ENCODE data around the gene MUC6. TPM values are rescaled to one million over a fixed set of nuclear protein-coding genes. Genes with fewer than 3 reads are reported as not detected.

The MUC6 gene
- total RNA-seq, 1 experiment from 2014 or later = not detected

- no TSS peak for BruUV-seq (replicated peaks)
- Mint-ChIP-seq H3K9me3 (ENCODE audit: unreplicated experiment) (no peaks in the 10 kb centered on the region), H3K27me3 (ENCODE audit: insufficient read depth, unreplicated experiment) (no peaks in the 10 kb centered on the region), H3K36me3 (ENCODE audit: insufficient read depth, unreplicated experiment) (peaks cover 7% of the 10 kb centered on the region), H3K27ac (ENCODE audit: low read depth, unreplicated experiment) (no peak overlapping the region), H3K4me1 (ENCODE audit: insufficient read depth, unreplicated experiment) (no peaks in the 10 kb centered on the region), H3K4me3 (ENCODE audit: unreplicated experiment) (no peak overlapping the region)
- ChIA-PET POLR2A (no interaction called here), CTCF (no interaction called here)
- intact Hi-C loops (cut with micrococcal nuclease) = no loop called here
- TF ChIP-seq CTCF (IDR thresholded peaks at IDR 0.05; ENCODE audit: unreplicated experiment) = no peak
- DNase-seq (ENCODE audit: unreplicated experiment) = no peak
These were observed 34.3 kb upstream of the MUC6 start for GRCh38 chr11:1070594-1071462.

GRCh38 chr11:1069740-1070139, 33.2 kb upstream of the MUC6 start:
- DNase-seq (ENCODE audit: unreplicated experiment) = no peak
- POLR2A ChIA-PET = no interaction called here
- no peaks in the 10 kb centered on the region for H3K4me1 Mint-ChIP-seq (ENCODE audit: insufficient read depth, unreplicated experiment)
- BruUV-seq (replicated peaks) = no TSS peak
- peaks cover 4% of the 10 kb centered on the region for H3K36me3 Mint-ChIP-seq (ENCODE audit: insufficient read depth, unreplicated experiment)
- intact Hi-C loops (cut with micrococcal nuclease) = no loop called here
- no peaks in the 10 kb centered on the region for H3K9me3 Mint-ChIP-seq (ENCODE audit: unreplicated experiment)
- no peak overlapping the region for H3K27ac Mint-ChIP-seq (ENCODE audit: low read depth, unreplicated experiment)
- no peak for TF ChIP-seq CTCF (IDR thresholded peaks at IDR 0.05; ENCODE audit: unreplicated experiment)
- H3K4me3 Mint-ChIP-seq (ENCODE audit: unreplicated experiment) = no peak overlapping the region
- CTCF ChIA-PET = no interaction called here
- H3K27me3 Mint-ChIP-seq (ENCODE audit: insufficient read depth, unreplicated experiment) = no peaks in the 10 kb centered on the region

- CTCF ChIA-PET = interaction anchor here (0.6 kb wide), 1 partner anchor 70 kb away, joined by 4 read pairs; no protein-coding TSS in a partner anchor
- Mint-ChIP-seq H3K4me3 (ENCODE audit: unreplicated experiment) (no peak overlapping the region), H3K36me3 (ENCODE audit: insufficient read depth, unreplicated experiment) (no peaks in the 10 kb centered on the region), H3K9me3 (ENCODE audit: unreplicated experiment) (no peaks in the 10 kb centered on the region), H3K27me3 (ENCODE audit: insufficient read depth, unreplicated experiment) (no peaks in the 10 kb centered on the region), H3K27ac (ENCODE audit: low read depth, unreplicated experiment) (no peak overlapping the region), H3K4me1 (ENCODE audit: insufficient read depth, unreplicated experiment) (no peaks in the 10 kb centered on the region)
- POLR2A ChIA-PET = interaction anchor here (0.6 kb wide), 1 partner anchor 151 kb away, joined by 3 read pairs; no protein-coding TSS in a partner anchor
- BruUV-seq (replicated peaks) = no TSS peak
- no peak for TF ChIP-seq CTCF (IDR thresholded peaks at IDR 0.05; ENCODE audit: unreplicated experiment)
- DNase-seq (ENCODE audit: unreplicated experiment) = no peak
- intact Hi-C loops (cut with micrococcal nuclease) = no loop called here
These were observed 31.4 kb upstream of the MUC6 start for GRCh38 chr11:1067812-1068496.

- BruUV-seq (replicated peaks) = no TSS peak
- Mint-ChIP-seq H3K9me3 (ENCODE audit: unreplicated experiment) (peaks cover 9% of the 10 kb centered on the region), H3K4me3 (ENCODE audit: unreplicated experiment) (no peak overlapping the region), H3K4me1 (ENCODE audit: insufficient read depth, unreplicated experiment) (peaks cover 9% of the 10 kb centered on the region), H3K27ac (ENCODE audit: low read depth, unreplicated experiment) (no peak overlapping the region), H3K27me3 (ENCODE audit: insufficient read depth, unreplicated experiment) (no peaks in the 10 kb centered on the region), H3K36me3 (ENCODE audit: insufficient read depth, unreplicated experiment) (no peaks in the 10 kb centered on the region)
- CTCF ChIA-PET = no interaction called here
- intact Hi-C loops (cut with micrococcal nuclease) = no loop called here
- no peak for DNase-seq (ENCODE audit: unreplicated experiment)
- POLR2A ChIA-PET = no interaction called here
- no peak for TF ChIP-seq CTCF (IDR thresholded peaks at IDR 0.05; ENCODE audit: unreplicated experiment)
These were observed 27.6 kb upstream of the MUC6 start for GRCh38 chr11:1064167-1064566.
